GM21737 (cell line): Measurements from ENCODE around the gene PRAMEF6.
"Not testable (repeated sequence)": the region's sequence is repeated elsewhere in the genome, so short reads cannot be mapped to it uniquely, and the experiment has no call there.

Experiments used
- ATAC-seq: cut with Tn5 transposase; IDR thresholded peaks from one replicate; pipeline ENCODE4 v1.9.1; 2021; ENCODE audit warnings: mild to moderate bottlenecking, moderate library complexity; ENCODE audit not compliant: unreplicated experiment

The PRAMEF6 gene

GRCh38 chr1:12947480-12947879, at the start of gene PRAMEF6:
TSS of gene PRAMEF6 (minus strand) at chr1:12947580. CDS start at chr1:12942518, 5,062 bp downstream.
- not testable (repeated sequence) for ATAC-seq

GRCh38 chr1:12924368-12924767, 23.0 kb downstream of the PRAMEF6 start:
- ATAC-seq = not testable (repeated sequence)

GRCh38 chr1:12921749-12922148, 25.6 kb downstream of the PRAMEF6 start:
- ATAC-seq = not testable (repeated sequence)

- not testable (repeated sequence) for ATAC-seq
Observed at GRCh38 chr1:12916310-12916709, 31.1 kb downstream of the PRAMEF6 start, which contains the start of gene PRAMEF7. TSS of gene PRAMEF7 (plus strand) at chr1:12916610. CDS start at chr1:12917693, 1,083 bp downstream.

GRCh38 chr1:12903793-12904572, 43.4 kb downstream of the PRAMEF6 start:
- ATAC-seq = not testable (repeated sequence)

- ATAC-seq = not testable (repeated sequence)
Observed at GRCh38 chr1:12899186-12899585, 48.2 kb downstream of the PRAMEF6 start.

- ATAC-seq = not testable (repeated sequence)
Observed at GRCh38 chr1:12898170-12898569, 49.2 kb downstream of the PRAMEF6 start, which contains the start of gene PRAMEF10. TSS of gene PRAMEF10 (minus strand) at chr1:12898270. CDS start at chr1:12895847, 2,423 bp downstream.
